IPS DF 6.9 (cell line): ENCODE results near the gene CCNY.
"Not testable (repeated sequence)": the region's sequence is repeated elsewhere in the genome, so short reads cannot be mapped to it uniquely, and the experiment has no call there.

ENCODE experiments used
- DNase-seq: peaks from one replicate; pipeline ENCODE4 v3.0.0-alpha.2; 2013; ENCODE audit warnings: low read depth, low spot score
- H3K27ac ChIP-seq: one replicate; pipeline ENCODE4 v1.5.1; 2013; ENCODE audit warnings: low read length, control low read depth
- H3K27me3 ChIP-seq: 2 replicates; pipeline ENCODE4 v1.6.1; 2013; ENCODE audit warnings: mild to moderate bottlenecking, low read length; ENCODE audit not compliant: control insufficient read depth, insufficient read depth
- H3K36me3 ChIP-seq: 2 replicates; pipeline ENCODE4 v1.6.1; 2013; ENCODE audit warnings: low read length; ENCODE audit not compliant: control insufficient read depth, insufficient read depth
- H3K4me1 ChIP-seq: 2 replicates; pipeline ENCODE4 v1.6.1; 2013; ENCODE audit warnings: low read length; ENCODE audit not compliant: control insufficient read depth, insufficient read depth
- H3K4me3 ChIP-seq: 2 replicates; pipeline ENCODE4 v1.5.1; 2013; ENCODE audit warnings: mild to moderate bottlenecking, low read length
- H3K9me3 ChIP-seq: 2 replicates; pipeline ENCODE4 v1.6.1; 2013; ENCODE audit warnings: low read length, inconsistent platforms; ENCODE audit not compliant: control insufficient read depth, insufficient read depth
- WGBS: extraction: QIAGEN DNeasy Blood & Tissue Kit; methylation state at CpG from one replicate; pipeline ENCODE4 v1.1.7; 2013; ENCODE audit warnings: mixed read lengths, missing lambda C conversion rate; ENCODE audit not compliant: insufficient read length, insufficient coverage; 5-methylcytosine and 5-hydroxymethylcytosine counted together

CCNY gene

GRCh38 chr10:35394411-35394851 lies 58.1 kb downstream of the CCNY start:
- DNase-seq, result no peak
- Histone ChIP-seq H3K27ac (no peak overlapping the region), H3K4me1 (peaks cover 20% of the 10 kb centered on the region), H3K4me3 (no peak overlapping the region), H3K36me3 (no peaks in the 10 kb centered on the region), H3K9me3 (no peaks in the 10 kb centered on the region; the same call in 1 of the 2 replicates), H3K27me3 (no peaks in the 10 kb centered on the region)
- WGBS, result no CpG with 5 or more reads among the region's 6 CpGs

- no CpG with 5 or more reads among the region's 3 CpGs for whole genome bisulfite sequencing
- no peaks in the 10 kb centered on the region for H3K36me3 ChIP-seq
- peaks cover 20% of the 10 kb centered on the region for H3K4me1 ChIP-seq
- H3K9me3 ChIP-seq, result no peaks in the 10 kb centered on the region; the same call in 1 of the 2 replicates
- H3K27me3 ChIP-seq, result no peaks in the 10 kb centered on the region
- H3K4me3 ChIP-seq, result no peak overlapping the region
- no peak for DNase-seq
- no peak overlapping the region for H3K27ac ChIP-seq
These were observed 58.6 kb downstream of the CCNY start for GRCh38 chr10:35394934-35395333.

- H3K27me3 ChIP-seq, result no peaks in the 10 kb centered on the region
- H3K4me3 ChIP-seq, result no peak overlapping the region
- DNase-seq, result no peak
- no peak overlapping the region for H3K27ac ChIP-seq
- WGBS, result no CpG with 5 or more reads among the region's 12 CpGs
- no peaks in the 10 kb centered on the region for H3K9me3 ChIP-seq
- H3K4me1 ChIP-seq, result peaks cover 20% of the 10 kb centered on the region
- no peaks in the 10 kb centered on the region for H3K36me3 ChIP-seq
These were observed 60.5 kb downstream of the CCNY start for GRCh38 chr10:35396560-35397434.

- no peak for DNase-seq
- H3K27me3 ChIP-seq, result no peaks in the 10 kb centered on the region
- H3K36me3 ChIP-seq, result no peaks in the 10 kb centered on the region
- H3K4me1 ChIP-seq, result peaks cover 18% of the 10 kb centered on the region
- H3K4me3 ChIP-seq, result no peak overlapping the region
- no peak overlapping the region for H3K27ac ChIP-seq
- WGBS, result no CpG with 5 or more reads among the region's 4 CpGs
- no peaks in the 10 kb centered on the region for H3K9me3 ChIP-seq
These were observed 61.6 kb downstream of the CCNY start for GRCh38 chr10:35397953-35398352.

GRCh38 chr10:35398355-35398754 lies 62.0 kb downstream of the CCNY start:
- no CpG with 5 or more reads among the region's 8 CpGs for WGBS
- H3K4me3 ChIP-seq, result no peak overlapping the region
- H3K27ac ChIP-seq, result no peak overlapping the region
- no peaks in the 10 kb centered on the region for H3K9me3 ChIP-seq
- H3K4me1 ChIP-seq, result peaks cover 18% of the 10 kb centered on the region
- H3K36me3 ChIP-seq, result no peaks in the 10 kb centered on the region
- DNase-seq, result no peak
- H3K27me3 ChIP-seq, result no peaks in the 10 kb centered on the region

- peaks cover 17% of the 10 kb centered on the region for H3K4me1 ChIP-seq
These were observed 62.6 kb downstream of the CCNY start for GRCh38 chr10:35398908-35399307.

GRCh38 chr10:35399414-35400009 lies 63.2 kb downstream of the CCNY start:
- Histone ChIP-seq H3K36me3 (no peaks in the 10 kb centered on the region), H3K4me1 (peaks cover 16% of the 10 kb centered on the region), H3K27ac (no peak overlapping the region), H3K9me3 (no peaks in the 10 kb centered on the region), H3K27me3 (no peaks in the 10 kb centered on the region), H3K4me3 (no peak overlapping the region)
- no peak for DNase-seq
- no CpG with 5 or more reads among the region's 6 CpGs for WGBS

More at GRCh38 chr10:35398908-35399307, 62.6 kb downstream of the CCNY start:
- no peaks in the 10 kb centered on the region for H3K27me3 ChIP-seq
- no CpG with 5 or more reads among the region's 7 CpGs for WGBS
- H3K27ac ChIP-seq, result no peak overlapping the region
- no peak overlapping the region for H3K4me3 ChIP-seq
- H3K9me3 ChIP-seq, result no peaks in the 10 kb centered on the region
- DNase-seq, result no peak
- H3K36me3 ChIP-seq, result no peaks in the 10 kb centered on the region

GRCh38 chr10:35400595-35401268 lies 64.4 kb downstream of the CCNY start:
- peaks cover 9% of the 10 kb centered on the region for H3K4me1 ChIP-seq
- H3K4me3 ChIP-seq, result no peak overlapping the region
- H3K36me3 ChIP-seq, result no peaks in the 10 kb centered on the region
- H3K27me3 ChIP-seq, result no peaks in the 10 kb centered on the region
- no peak for DNase-seq
- no CpG with 5 or more reads among the region's 8 CpGs for WGBS
- no peak overlapping the region for H3K27ac ChIP-seq
- no peaks in the 10 kb centered on the region for H3K9me3 ChIP-seq

GRCh38 chr10:35403491-35403890 lies 67.2 kb downstream of the CCNY start:
- H3K9me3 ChIP-seq, H3K4me1 ChIP-seq, H3K27ac ChIP-seq, H3K36me3 ChIP-seq, H3K27me3 ChIP-seq, DNase-seq, H3K4me3 ChIP-seq: not testable (repeated sequence)
- WGBS, result no CpG with 5 or more reads among the region's 5 CpGs

GRCh38 chr10:35404077-35404476 lies 67.8 kb downstream of the CCNY start:
- not testable (repeated sequence) for H3K9me3 ChIP-seq, DNase-seq, H3K27me3 ChIP-seq, H3K4me3 ChIP-seq, H3K4me1 ChIP-seq, H3K36me3 ChIP-seq, H3K27ac ChIP-seq
- no CpG with 5 or more reads among the region's 2 CpGs for WGBS
